Measurements from ENCODE around the gene CEP41.
"Not testable (repeated sequence)": the region's sequence is repeated elsewhere in the genome, so short reads cannot be mapped to it uniquely, and the experiment has no call there.

Gene CEP41

GRCh38 chr7:130461272-130461671 is 20.5 kb upstream of the CEP41 start:
- DNase-seq (ENCODE audit: low read depth, low spot score) = no peak

- no peak for DNase-seq (ENCODE audit: low read depth, low spot score)
Observed at GRCh38 chr7:130458257-130458656, 17.4 kb upstream of the CEP41 start.

GRCh38 chr7:130454959-130455358 is 14.1 kb upstream of the CEP41 start:
- no peak for DNase-seq (ENCODE audit: low read depth, low spot score)

GRCh38 chr7:130452951-130453350 is 12.1 kb upstream of the CEP41 start:
- DNase-seq (ENCODE audit: low read depth, low spot score) = no peak

GRCh38 chr7:130451344-130451743 is 10.5 kb upstream of the CEP41 start:
- DNase-seq (ENCODE audit: low read depth, low spot score) = not testable (repeated sequence)

GRCh38 chr7:130446259-130446658 is 5.4 kb upstream of the CEP41 start:
- DNase-seq (ENCODE audit: low read depth, low spot score) = no peak

- DNase-seq (ENCODE audit: low read depth, low spot score) = no peak
Observed at GRCh38 chr7:130444751-130445407, 4.1 kb upstream of the CEP41 start.

- no peak for DNase-seq (ENCODE audit: low read depth, low spot score)
Observed at GRCh38 chr7:130444234-130444633, 3.4 kb upstream of the CEP41 start.

GRCh38 chr7:130442601-130443000 is 1.8 kb upstream of the CEP41 start:
- no peak for DNase-seq (ENCODE audit: low read depth, low spot score)

- no peak for DNase-seq (ENCODE audit: low read depth, low spot score)
Observed at GRCh38 chr7:130441408-130441869, 623 bp upstream of the CEP41 start.

GRCh38 chr7:130436253-130436652 is 4.6 kb downstream of the CEP41 start:
- DNase-seq (ENCODE audit: low read depth, low spot score) = no peak

- DNase-seq (ENCODE audit: low read depth, low spot score) = no peak
Observed at GRCh38 chr7:130435311-130435854, 5.4 kb downstream of the CEP41 start.

GRCh38 chr7:130433301-130433700 is 7.5 kb downstream of the CEP41 start:
- DNase-seq (ENCODE audit: low read depth, low spot score) = no peak

GRCh38 chr7:130432886-130433285 is 7.9 kb downstream of the CEP41 start:
- DNase-seq (ENCODE audit: low read depth, low spot score) = no peak

GRCh38 chr7:130430841-130431666 is 9.8 kb downstream of the CEP41 start:
- no peak for DNase-seq (ENCODE audit: low read depth, low spot score)

GRCh38 chr7:130430115-130430514 is 10.7 kb downstream of the CEP41 start:
- DNase-seq (ENCODE audit: low read depth, low spot score) = no peak

- DNase-seq (ENCODE audit: low read depth, low spot score) = no peak
Observed at GRCh38 chr7:130429019-130429418, 11.8 kb downstream of the CEP41 start.

- DNase-seq (ENCODE audit: low read depth, low spot score) = no peak
Observed at GRCh38 chr7:130426564-130426963, 14.3 kb downstream of the CEP41 start.

- no peak for DNase-seq (ENCODE audit: low read depth, low spot score)
Observed at GRCh38 chr7:130425796-130426195, 15.0 kb downstream of the CEP41 start.

- DNase-seq (ENCODE audit: low read depth, low spot score) = no peak
Observed at GRCh38 chr7:130423501-130424037, 17.2 kb downstream of the CEP41 start.

- peak; percentile 4 for DNase-seq (ENCODE audit: low read depth, low spot score)
Observed at GRCh38 chr7:130421684-130422083, 19.1 kb downstream of the CEP41 start.

- DNase-seq (ENCODE audit: low read depth, low spot score) = no peak
Observed at GRCh38 chr7:130420943-130421578, 19.8 kb downstream of the CEP41 start.
